HCT116 (cell line): Measurements from ENCODE around the gene HYLS1. TPM values are rescaled to one million over a fixed set of nuclear protein-coding genes. Genes with fewer than 3 reads are reported as not detected.
A peak's percentile ranks its signal among the peaks of the same experiment; 100 is the strongest.

Experiments used
- ATAC-seq: fragments of 200-7000 bp; cut with Tn5 transposase; 2 replicates; pipeline ENCODE4 v1.9.1; 2020; ENCODE audit warnings: mild to moderate bottlenecking, moderate library complexity
- BruUV-seq: library from RNA; stranded (reverse); fragments of 400-500 nt; replicated peaks from 2 replicates; lab custom pipeline; 2021; lab: Mats Ljungman, UMichigan
- CTCF ChIA-PET: fragments of 300-600 bp; sonication (Branson Sonifier 250); formaldehyde crosslinking; loops from one replicate; lab custom pipeline; 2021; ENCODE audit warnings: antibody characterized with exemption; lab: Charles Lee
- POLR2A ChIA-PET: fragments of 300-600, 350-600 bp; sonication (Branson Sonifier 250); formaldehyde crosslinking; loops from one replicate; lab custom pipeline; 2021; ENCODE audit warnings: antibody characterized with exemption; lab: Charles Lee
- RAD21 ChIA-PET, 2 experiments: fragments of 300-600 bp; sonication (Branson Sonifier 250); formaldehyde crosslinking; loops; one replicate each; lab custom pipeline; 2023; ENCODE audit warnings: low total read pairs in 2 of 2; ENCODE audit not compliant: uncharacterized antibody in 2 of 2, unreplicated experiment in 2 of 2, low non-redundant PET in 1 of 2; lab: Charles Lee
- DNase-seq: peaks from one replicate; pipeline ENCODE4 v3.0.0-alpha.2; 2010; ENCODE audit warnings: low read depth, low spot score
- H2AFZ ChIP-seq: fragments of 200-600 bp; shearing (Covaris generic), sonication (generic); 2 replicates; pipeline ENCODE4 v1.6.1; 2017; ENCODE audit warnings: low read depth, mixed run types, mixed read lengths, antibody characterized with exemption, low read length; ENCODE audit not compliant: poor library complexity, severe bottlenecking
- H3K27ac ChIP-seq: 2 replicates; pipeline ENCODE4 v1.5.1; 2012; ENCODE audit warnings: low read depth, low read length
- H3K27me3 ChIP-seq: fragments of 200-600 bp; sonication (generic); 2 replicates; pipeline ENCODE4 v1.6.1; 2016; ENCODE audit warnings: mixed run types, low read length, mixed read lengths; ENCODE audit not compliant: insufficient read depth
- H3K36me3 ChIP-seq, 2 experiments: fragments of 200-500 bp in 1 of 2; fragments of 200-600 bp in 1 of 2; sonication (Bioruptor generic) in 1 of 2; sonication (generic) in 1 of 2; 2 replicates each; pipeline versions ENCODE4 v1.5.1 to v1.6.1; 2014 to 2016; ENCODE audit warnings: low read length in 2 of 2, inconsistent platforms in 1 of 2, mixed read lengths in 1 of 2, mixed run types in 1 of 2; ENCODE audit not compliant: insufficient read depth in 2 of 2, control insufficient read depth in 1 of 2
- H3K4me1 ChIP-seq, 2 experiments: fragments of 200-600 bp in 1 of 2; sonication (generic) in 1 of 2; 2 replicates each; pipeline versions ENCODE4 v1.5.1 to v1.6.1; 2012 to 2017; ENCODE audit warnings: low read length in 2 of 2, inconsistent platforms in 1 of 2, mild to moderate bottlenecking in 1 of 2, mixed read lengths in 1 of 2, mixed run types in 1 of 2, moderate library complexity in 1 of 2; ENCODE audit not compliant: insufficient read depth in 2 of 2, control insufficient read depth in 1 of 2
- H3K4me2 ChIP-seq: fragments of 200-600 bp; sonication (generic); 2 replicates; pipeline ENCODE4 v1.6.1; 2017; ENCODE audit warnings: mixed run types, low read length, mixed read lengths
- H3K4me3 ChIP-seq, 2 experiments: fragments of 200-600 bp in 1 of 2; sonication (generic) in 1 of 2; replicated peaks in 1 of 2; 2 replicates each; pipeline ENCODE4 v1.5.1; 2011 to 2016; ENCODE audit warnings: low read length in 2 of 2, control low read depth in 1 of 2, low read depth in 1 of 2, mild to moderate bottlenecking in 1 of 2, mixed read lengths in 1 of 2, mixed run types in 1 of 2
- H3K79me2 ChIP-seq: fragments of 200-600 bp; sonication (generic); 2 replicates; pipeline ENCODE4 v1.6.1; 2017; ENCODE audit warnings: mild to moderate bottlenecking, mixed run types, low read length, moderate library complexity, mixed read lengths; ENCODE audit not compliant: insufficient read depth
- H3K9ac ChIP-seq: fragments of 200-600 bp; sonication (generic); 2 replicates; pipeline ENCODE4 v1.6.1; 2016; ENCODE audit warnings: low read length, mixed read lengths
- H3K9me2 ChIP-seq: fragments of 200-600 bp; sonication (generic), shearing (Covaris generic); 2 replicates; pipeline ENCODE4 v1.6.1; 2017; ENCODE audit warnings: mixed run types, mild to moderate bottlenecking, moderate library complexity; ENCODE audit not compliant: insufficient read depth
- H3K9me3 ChIP-seq, 2 experiments: fragments of 200-500 bp in 1 of 2; fragments of 200-600 bp in 1 of 2; sonication (Bioruptor generic) in 1 of 2; sonication (generic) in 1 of 2; 2 replicates each; pipeline ENCODE4 v1.6.1; 2014 to 2017; ENCODE audit warnings: low read length in 2 of 2, mixed read lengths in 2 of 2, inconsistent platforms in 1 of 2, low read depth in 1 of 2, mild to moderate bottlenecking in 1 of 2, mixed run types in 1 of 2, moderate library complexity in 1 of 2; ENCODE audit not compliant: control insufficient read depth in 1 of 2, insufficient read depth in 1 of 2
- H4K20me1 ChIP-seq: fragments of 200-600 bp; sonication (generic), shearing (Covaris generic); 2 replicates; pipeline ENCODE4 v1.6.1; 2017; ENCODE audit warnings: mixed run types, mild to moderate bottlenecking, moderate library complexity; ENCODE audit not compliant: insufficient read depth
- CBX3 ChIP-seq: IDR thresholded peaks from 2 replicates; pipeline ENCODE4 v1.6.1; 2012; ENCODE audit warnings: low read depth
- CTCF ChIP-seq, 3 experiments: fragments of 200-600 bp in 1 of 3; sonication (generic) in 1 of 3; IDR thresholded peaks in 2 of 3; conservative IDR thresholded peaks in 1 of 3; 2 replicates each; pipeline ENCODE4 v1.5.1; 2012 to 2017; ENCODE audit warnings: low read depth in 2 of 3, low read length in 2 of 3, antibody characterized with exemption in 1 of 3, borderline replicate concordance in 1 of 3, control low read depth in 1 of 3, mild to moderate bottlenecking in 1 of 3, mixed read lengths in 1 of 3, mixed run types in 1 of 3, moderate library complexity in 1 of 3; ENCODE audit not compliant: insufficient read depth in 1 of 3
- EGR1 ChIP-seq: IDR thresholded peaks from 2 replicates; pipeline ENCODE4 v1.6.1; 2012; ENCODE audit warnings: low read depth
- POLR2A ChIP-seq: IDR thresholded peaks from 2 replicates; pipeline ENCODE4 v1.7.0; 2011; ENCODE audit warnings: borderline replicate concordance; ENCODE audit not compliant: insufficient read depth, insufficient read length; ENCODE audit errors: extremely low read depth
- POLR2AphosphoS5 ChIP-seq: IDR thresholded peaks from 2 replicates; pipeline ENCODE4 v1.6.1; 2011; ENCODE audit warnings: mild to moderate bottlenecking, low read depth, low read length, moderate library complexity
- SRF ChIP-seq: IDR thresholded peaks from 2 replicates; pipeline ENCODE4 v1.6.1; 2012; ENCODE audit warnings: low read depth
- intact Hi-C: fragments of 100-400 bp; cut with micrococcal nuclease; formaldehyde crosslinking; loops from 2 replicates; pipeline ENCODE4 v1.10.0; 2022
- total RNA-seq: library from RNA; stranded (reverse); gene quantifications from one replicate; pipeline ENCODE4 v1.2.1, GENCODE V29; 2021; ENCODE audit not compliant: unreplicated experiment
- TF ChIP-seq, protein P1 (sequence below): IDR thresholded peaks from 2 replicates; pipeline ENCODE4 v1.6.1; 2012; ENCODE audit warnings: low read depth
- TF ChIP-seq, protein P2 (sequence below): IDR thresholded peaks from 2 replicates; pipeline ENCODE4 v1.6.1; 2011; ENCODE audit warnings: mild to moderate bottlenecking, low read length, moderate library complexity; ENCODE audit not compliant: insufficient replicate concordance; ENCODE audit errors: extremely low read depth

HYLS1 gene
- total RNA-seq, 1 experiment from 2014 or later: 18.9 TPM

DNA sequence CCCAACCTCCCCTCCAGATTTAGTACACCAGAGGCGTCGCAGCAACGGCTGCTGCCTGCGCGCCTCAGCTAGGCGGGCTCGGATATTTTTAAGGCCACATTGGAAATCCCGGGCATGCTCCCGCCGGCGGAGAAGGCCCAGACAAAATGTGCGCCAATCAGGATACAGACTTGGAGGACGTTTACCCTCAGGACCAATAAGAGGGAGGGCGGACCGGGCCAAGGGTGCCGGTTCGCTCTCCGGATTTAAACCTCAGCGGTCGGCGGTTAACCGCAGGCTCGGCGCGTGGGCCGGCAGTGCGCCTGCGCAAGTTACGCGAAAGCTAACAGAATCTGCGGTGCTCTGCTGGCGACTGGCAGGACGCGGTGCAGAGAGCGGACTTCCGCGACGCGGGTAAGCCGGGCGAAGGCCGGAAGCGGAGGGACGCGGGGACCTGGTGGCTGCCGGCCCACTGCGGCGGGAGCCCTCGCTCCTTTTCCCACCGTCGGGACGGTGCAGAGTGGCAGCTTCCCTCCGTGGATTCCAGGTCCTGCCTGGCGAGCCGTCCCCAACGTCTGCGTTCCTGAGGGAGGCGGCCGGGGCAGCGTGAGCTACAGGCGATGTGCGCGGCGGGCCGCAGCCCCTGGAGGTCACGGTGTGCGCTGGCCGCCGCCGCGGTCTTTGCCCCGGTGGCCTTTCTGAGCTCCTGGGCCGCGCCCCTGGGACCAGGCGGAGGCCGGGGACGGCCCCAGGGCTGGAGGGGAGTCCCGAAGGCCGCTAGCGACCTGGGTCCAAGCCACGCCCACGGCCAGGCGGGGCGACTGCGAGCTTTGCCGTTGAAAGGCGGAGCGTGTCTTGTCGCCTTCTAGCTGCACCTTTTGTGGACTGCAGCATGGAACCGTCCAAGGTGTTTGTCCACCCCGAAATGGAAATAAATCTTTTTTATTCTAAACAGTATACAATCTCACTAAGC lies at the start of gene HYLS1 (continued):
- TF ChIP-seq, protein P1, sequence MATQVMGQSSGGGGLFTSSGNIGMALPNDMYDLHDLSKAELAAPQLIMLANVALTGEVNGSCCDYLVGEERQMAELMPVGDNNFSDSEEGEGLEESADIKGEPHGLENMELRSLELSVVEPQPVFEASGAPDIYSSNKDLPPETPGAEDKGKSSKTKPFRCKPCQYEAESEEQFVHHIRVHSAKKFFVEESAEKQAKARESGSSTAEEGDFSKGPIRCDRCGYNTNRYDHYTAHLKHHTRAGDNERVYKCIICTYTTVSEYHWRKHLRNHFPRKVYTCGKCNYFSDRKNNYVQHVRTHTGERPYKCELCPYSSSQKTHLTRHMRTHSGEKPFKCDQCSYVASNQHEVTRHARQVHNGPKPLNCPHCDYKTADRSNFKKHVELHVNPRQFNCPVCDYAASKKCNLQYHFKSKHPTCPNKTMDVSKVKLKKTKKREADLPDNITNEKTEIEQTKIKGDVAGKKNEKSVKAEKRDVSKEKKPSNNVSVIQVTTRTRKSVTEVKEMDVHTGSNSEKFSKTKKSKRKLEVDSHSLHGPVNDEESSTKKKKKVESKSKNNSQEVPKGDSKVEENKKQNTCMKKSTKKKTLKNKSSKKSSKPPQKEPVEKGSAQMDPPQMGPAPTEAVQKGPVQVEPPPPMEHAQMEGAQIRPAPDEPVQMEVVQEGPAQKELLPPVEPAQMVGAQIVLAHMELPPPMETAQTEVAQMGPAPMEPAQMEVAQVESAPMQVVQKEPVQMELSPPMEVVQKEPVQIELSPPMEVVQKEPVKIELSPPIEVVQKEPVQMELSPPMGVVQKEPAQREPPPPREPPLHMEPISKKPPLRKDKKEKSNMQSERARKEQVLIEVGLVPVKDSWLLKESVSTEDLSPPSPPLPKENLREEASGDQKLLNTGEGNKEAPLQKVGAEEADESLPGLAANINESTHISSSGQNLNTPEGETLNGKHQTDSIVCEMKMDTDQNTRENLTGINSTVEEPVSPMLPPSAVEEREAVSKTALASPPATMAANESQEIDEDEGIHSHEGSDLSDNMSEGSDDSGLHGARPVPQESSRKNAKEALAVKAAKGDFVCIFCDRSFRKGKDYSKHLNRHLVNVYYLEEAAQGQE: no peak
- peak; percentile 73 for TF ChIP-seq EGR1
- peak; percentile 74 for TF ChIP-seq POLR2A
- TF ChIP-seq, all 23 proteins: peak for 11

- DNase-seq (no peak), ATAC-seq (no peak)
- Histone ChIP-seq H3K36me3 (no peaks in the 10 kb centered on the region), H3K27me3 (peaks cover 17% of the 10 kb centered on the region), H4K20me1 (no peaks in the 10 kb centered on the region), H3K9me2 (no peaks in the 10 kb centered on the region), H2AFZ (no peak overlapping the region), H3K9ac (no peak overlapping the region), H3K4me3 (no peak overlapping the region), H3K9me3 (peaks cover 0 to 14% of the 10 kb centered on the region in 2 experiments; a peak in 1 of 4 replicates), H3K4me1 (no peaks in the 10 kb centered on the region), H3K4me2 (no peak overlapping the region), H3K27ac (no peak overlapping the region), H3K79me2 (no peaks in the 10 kb centered on the region)
- intact Hi-C loops: no loop called here
- ChIA-PET CTCF (no interaction called here), POLR2A (no interaction called here), RAD21 (no interaction called here)
- BruUV-seq: no TSS peak
- no peak for TF ChIP-seq POLR2A
- TF ChIP-seq, protein P2, sequence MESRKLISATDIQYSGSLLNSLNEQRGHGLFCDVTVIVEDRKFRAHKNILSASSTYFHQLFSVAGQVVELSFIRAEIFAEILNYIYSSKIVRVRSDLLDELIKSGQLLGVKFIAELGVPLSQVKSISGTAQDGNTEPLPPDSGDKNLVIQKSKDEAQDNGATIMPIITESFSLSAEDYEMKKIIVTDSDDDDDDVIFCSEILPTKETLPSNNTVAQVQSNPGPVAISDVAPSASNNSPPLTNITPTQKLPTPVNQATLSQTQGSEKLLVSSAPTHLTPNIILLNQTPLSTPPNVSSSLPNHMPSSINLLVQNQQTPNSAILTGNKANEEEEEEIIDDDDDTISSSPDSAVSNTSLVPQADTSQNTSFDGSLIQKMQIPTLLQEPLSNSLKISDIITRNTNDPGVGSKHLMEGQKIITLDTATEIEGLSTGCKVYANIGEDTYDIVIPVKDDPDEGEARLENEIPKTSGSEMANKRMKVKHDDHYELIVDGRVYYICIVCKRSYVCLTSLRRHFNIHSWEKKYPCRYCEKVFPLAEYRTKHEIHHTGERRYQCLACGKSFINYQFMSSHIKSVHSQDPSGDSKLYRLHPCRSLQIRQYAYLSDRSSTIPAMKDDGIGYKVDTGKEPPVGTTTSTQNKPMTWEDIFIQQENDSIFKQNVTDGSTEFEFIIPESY: no peak
- TF ChIP-seq, protein P1: no peak
- no peak for TF ChIP-seq CBX3
- no peak for TF ChIP-seq EGR1
- no peak for TF ChIP-seq POLR2AphosphoS5
- no peak for TF ChIP-seq CTCF (IDR thresholded peaks at IDR 0.05 in 2 of 3, conservative IDR thresholded peaks at IDR 0.05 in 1 of 3; ENCODE audit: borderline replicate concordance in 1 of 3, insufficient read depth in 1 of 3, low read depth in 2 of 3, low read length in 2 of 3)
- TF ChIP-seq SRF: no peak
Observed at GRCh38 chr11:125842321-125842948, 45.0 kb upstream of the HYLS1 start.
